Ammon's horn (tissue), 1 donor: ENCODE measurements around the gene KIAA0040.

Source experiments
- DNase-seq: peaks from one replicate; pipeline ENCODE4 v3.0.0-alpha.2; 2016; ENCODE audit warnings: low spot score

Gene KIAA0040

DNA sequence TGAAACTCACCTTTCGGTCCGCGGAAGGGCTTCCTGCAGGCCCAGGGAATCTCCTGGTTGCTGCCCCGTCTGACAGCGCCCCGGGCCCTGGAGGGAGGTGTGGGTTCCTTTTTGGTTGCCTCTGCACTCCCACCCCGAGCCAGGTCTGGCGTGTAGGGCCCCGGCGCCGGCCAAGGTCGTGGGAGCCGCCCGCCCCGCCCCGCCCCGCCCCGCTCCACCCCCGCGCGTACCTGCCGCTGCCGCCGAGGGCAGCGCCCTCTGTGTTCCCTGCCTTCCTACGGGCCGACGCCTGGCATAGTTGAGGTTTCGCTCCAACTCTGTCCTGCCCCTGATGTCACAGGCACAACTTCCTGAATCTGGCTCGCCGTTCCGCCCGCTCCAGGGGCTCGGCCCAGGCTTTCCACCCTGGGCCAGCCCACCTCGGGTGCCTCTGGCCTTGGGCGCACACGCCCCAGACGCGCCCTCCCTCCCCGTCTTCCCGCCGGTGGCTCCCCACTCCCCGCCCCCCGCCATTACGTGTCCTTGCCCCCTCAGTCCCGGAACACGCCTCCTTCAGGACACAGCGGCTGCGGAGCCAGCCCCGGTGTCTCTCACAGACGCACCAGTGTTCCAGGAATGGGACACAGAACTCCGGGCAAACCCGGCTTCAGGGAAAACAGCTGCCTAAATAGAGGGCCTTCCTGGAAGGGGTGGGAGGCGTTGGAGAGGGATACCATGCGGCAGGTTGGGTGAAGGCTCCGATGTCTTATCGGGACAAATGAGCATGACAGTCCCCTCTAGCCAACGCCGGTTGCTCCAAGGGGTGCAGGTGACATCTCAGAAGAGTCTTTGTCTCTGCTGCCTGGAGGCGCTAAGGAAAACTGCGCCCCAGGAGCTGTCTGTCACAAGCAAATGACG, at the start of gene KIAA0040:
KIAA0040 (minus strand) TSS at position 147 of the 897 bp plus-strand sequence. CDS start 31,763 bp downstream, outside the sequence.
- DNase-seq, result peak; percentile 33

DNA sequence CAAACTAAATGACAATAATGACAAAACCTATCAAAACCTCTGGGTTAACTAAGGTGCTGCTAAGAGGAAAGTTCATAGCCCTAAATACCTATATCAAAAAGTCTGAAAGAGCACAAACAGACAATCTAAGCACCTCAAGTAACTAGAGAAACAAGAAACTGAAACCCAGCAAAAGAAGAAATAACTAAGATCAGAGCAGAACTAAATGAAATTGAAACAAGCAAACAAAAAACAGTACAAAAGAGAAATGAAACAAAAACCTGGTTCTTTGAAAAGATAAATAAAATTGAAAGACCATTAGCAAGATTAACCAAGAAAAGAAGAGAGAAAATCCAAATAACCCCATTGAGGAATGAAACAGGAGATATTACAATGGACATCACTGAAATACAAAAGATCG, 44.8 kb upstream of the KIAA0040 start:
- no peak for DNase-seq

GRCh38 chr1:175234639-175235038, 42.1 kb upstream of the KIAA0040 start:
- no peak for DNase-seq

DNA sequence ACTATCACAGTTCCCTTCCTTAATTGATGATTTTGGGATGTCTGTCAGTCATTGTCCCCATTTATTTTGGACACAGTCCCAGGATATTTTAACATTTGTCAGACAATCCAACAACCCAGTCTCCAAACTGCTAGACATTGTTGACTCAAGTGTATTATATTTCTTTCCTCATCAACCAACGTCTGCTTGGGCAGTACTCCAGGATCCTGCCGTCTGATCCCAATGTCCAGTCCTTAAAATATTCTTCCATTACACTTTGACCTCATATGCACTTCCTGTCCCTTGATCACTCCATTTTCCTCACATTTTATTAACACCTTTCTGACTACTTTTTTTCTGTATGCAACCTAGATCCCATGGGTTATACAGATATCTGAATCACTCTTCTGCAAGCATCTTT, 39.8 kb upstream of the KIAA0040 start:
- DNase-seq, result no peak

DNA sequence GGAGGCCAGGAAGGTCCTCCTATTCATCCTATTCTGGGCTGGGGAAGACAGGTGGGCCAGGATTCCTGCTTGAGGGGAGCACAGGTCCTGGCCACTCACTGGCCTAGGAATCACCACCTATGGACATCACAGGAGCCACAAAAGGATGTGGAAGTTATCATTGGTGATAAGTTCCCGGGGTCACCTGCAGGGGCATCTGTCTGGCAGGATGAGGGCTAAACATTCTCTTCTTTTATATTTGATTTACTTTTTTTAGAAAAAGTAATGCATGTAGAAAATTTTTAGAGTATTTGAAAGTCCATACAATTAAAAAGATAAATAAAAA, 33.2 kb upstream of the KIAA0040 start:
- DNase-seq, result no peak

DNA sequence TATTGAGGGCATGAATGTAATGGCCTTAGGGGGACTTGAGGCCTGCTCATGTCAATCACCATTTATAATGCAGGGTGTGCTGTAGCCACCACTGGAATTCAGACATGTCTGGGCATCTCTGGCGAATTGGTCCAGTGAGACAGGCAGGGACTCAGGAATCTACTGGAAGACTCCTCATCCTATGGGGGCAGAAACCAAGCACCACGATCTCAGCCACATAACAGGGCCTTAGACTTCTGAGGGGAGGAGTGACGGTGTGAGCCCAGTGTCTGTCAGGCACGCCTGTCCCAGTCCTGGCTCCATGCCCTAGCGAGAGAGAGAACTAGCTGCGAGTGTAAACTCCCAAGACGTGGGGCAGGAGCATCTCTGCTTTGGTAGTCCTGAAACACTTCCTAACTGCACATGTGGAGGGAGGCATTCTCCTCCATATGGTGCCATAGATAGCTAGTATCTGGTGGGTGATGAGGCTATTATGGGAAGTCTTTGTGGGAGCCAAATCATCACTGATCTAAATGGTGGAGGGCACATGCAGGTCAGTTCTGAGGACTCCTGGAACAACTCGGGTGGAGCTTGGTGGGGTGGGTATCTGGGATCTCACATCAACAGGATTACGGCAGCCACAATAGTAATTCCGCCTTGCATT, 29.8 kb upstream of the KIAA0040 start:
- no peak for DNase-seq

DNA sequence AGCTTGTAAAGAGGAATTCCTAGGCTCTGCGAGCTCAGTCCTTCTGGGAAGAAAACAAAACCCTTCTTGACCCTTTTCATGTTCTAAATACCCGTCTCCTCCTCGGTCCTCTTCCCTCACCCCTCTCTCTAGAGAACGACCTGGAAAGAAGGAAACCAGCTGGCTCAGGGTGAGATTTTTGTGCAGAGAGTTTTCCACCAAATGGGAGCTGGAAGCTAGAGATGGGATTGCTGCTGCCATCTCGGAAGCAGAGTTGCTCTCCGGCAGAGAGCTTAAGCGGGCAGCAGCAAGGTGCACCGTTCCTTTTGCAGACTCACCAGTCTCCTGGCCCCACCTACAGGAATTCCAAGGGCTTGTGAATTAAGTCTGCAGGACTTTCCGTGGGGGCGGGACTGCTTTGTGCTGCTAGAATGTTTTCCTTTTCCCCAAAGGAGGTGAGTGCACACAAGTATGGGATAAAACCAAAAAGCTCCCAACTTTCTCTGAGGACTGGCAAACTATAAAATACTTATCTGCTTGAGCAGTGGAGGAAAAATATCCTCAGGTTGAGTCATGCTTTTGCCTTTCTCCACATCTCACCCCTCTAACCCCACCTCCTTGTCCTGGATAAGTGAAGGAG, 29.1 kb upstream of the KIAA0040 start:
- DNase-seq, result no peak

- DNase-seq, result no peak
Observed at GRCh38 chr1:175220853-175221556, 28.4 kb upstream of the KIAA0040 start.

GRCh38 chr1:175219774-175220173, 27.2 kb upstream of the KIAA0040 start:
- no peak for DNase-seq

GRCh38 chr1:175218786-175219434, 26.3 kb upstream of the KIAA0040 start:
- DNase-seq, result no peak

GRCh38 chr1:175217721-175218531, 25.4 kb upstream of the KIAA0040 start:
- no peak for DNase-seq

- DNase-seq, result no peak
Observed at GRCh38 chr1:175216444-175216843, 23.9 kb upstream of the KIAA0040 start.

DNA sequence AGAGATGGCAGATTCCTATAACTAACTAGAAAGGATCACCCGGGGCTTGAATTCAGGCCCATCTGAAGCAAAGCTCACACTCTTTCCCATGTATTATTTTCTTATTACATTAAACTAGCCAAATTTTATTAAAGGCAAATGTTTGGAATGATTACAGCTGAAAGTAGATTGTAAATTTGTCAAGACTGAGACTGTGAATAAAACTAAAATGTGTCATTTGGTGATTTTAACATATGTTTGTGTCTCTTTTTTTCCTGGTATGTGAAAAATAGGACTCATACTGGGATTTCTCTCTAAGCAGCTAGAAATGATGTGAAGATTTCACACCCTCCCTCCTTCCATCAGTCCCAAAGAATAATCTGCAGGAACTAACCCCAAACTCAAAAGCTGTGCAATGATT, 19.1 kb upstream of the KIAA0040 start:
- DNase-seq, result no peak

DNA sequence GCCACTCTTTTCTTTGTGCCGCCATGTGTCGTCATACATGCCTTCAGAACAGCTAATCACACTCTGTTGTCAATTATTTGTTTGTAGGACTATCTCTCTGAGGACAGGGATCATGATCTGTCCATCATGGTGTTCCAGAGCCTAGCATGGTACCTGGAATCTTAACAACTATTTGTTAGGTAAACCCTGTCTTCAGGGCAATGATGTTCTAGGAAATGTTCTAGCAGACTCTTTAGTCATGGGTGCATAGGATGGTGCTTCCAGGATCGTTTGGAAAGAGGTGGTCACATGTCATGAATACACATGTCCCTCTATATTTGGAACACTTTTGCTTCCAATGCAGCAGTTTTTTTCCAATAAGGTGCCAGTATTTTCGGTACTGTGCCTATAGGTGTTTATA, 18.2 kb upstream of the KIAA0040 start:
- no peak for DNase-seq

DNA sequence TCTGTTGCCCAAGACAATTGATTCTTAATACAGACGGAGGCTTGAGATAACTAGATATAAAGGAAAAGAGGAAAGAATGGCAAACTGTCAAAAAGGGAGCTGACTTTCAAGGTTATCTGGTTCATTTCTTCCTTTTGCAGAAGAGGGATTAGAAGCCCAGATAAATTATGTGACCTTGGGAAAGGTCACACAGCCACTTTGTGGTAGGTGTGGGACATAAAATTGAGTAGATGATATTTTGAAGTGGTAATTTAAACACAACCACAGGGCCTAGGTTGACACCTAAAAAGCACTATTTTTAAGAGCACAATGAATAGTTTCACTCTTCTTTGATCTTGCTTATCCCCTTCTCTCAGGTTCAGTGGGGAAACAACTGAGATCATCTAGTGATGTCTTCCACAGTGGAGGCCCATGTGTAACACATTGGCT, 16.9 kb upstream of the KIAA0040 start:
- no peak for DNase-seq

- DNase-seq, result no peak
Observed at GRCh38 chr1:175208773-175209492, 16.4 kb upstream of the KIAA0040 start.

- no peak for DNase-seq
Observed at GRCh38 chr1:175207971-175208370, 15.4 kb upstream of the KIAA0040 start.

- DNase-seq, result no peak
Observed at GRCh38 chr1:175206687-175207086, 14.1 kb upstream of the KIAA0040 start.

DNA sequence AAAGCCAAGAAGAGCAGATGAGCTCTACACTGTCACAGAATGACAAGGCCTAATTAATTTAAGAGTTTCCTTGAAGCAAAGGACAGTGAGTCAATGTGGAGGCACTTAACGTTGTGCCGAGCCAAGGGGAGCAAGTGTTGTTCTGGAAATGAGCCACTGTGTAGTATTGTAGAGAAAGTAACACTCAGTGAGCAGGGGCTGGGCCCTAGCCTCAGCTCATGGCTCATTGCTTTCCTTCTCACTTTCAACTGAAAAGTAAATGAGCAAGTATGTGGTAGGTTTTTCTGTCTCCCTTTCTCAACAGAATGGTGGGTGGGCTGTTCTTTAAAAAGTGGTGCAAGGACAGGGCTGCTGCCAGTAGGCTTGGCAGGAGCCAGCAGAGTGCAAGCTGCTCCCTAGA, 11.8 kb upstream of the KIAA0040 start:
- peak; percentile 17 for DNase-seq

- DNase-seq, result peak; percentile 24
Observed at GRCh38 chr1:175203570-175204068, 11.0 kb upstream of the KIAA0040 start.
